H9 (cell line): Measurements from ENCODE around the gene TTBK1. TPM values are rescaled to one million over a fixed set of nuclear protein-coding genes. Genes with fewer than 3 reads are reported as not detected.

ENCODE experiments used
- DNase-seq: peaks from one replicate; pipeline ENCODE4 v3.0.0-alpha.2; 2017
- H2AFZ ChIP-seq: one replicate; pipeline ENCODE4 v1.6.1; 2013; ENCODE audit warnings: mild to moderate bottlenecking, low read length, control low read depth, moderate library complexity
- H2AK5ac ChIP-seq: 2 replicates; pipeline ENCODE4 v1.6.1; 2013; ENCODE audit warnings: low read length, control low read depth, mixed read lengths; ENCODE audit not compliant: insufficient read length
- H2BK120ac ChIP-seq: one replicate; pipeline ENCODE4 v1.6.1; 2013; ENCODE audit warnings: low read depth, mild to moderate bottlenecking, low read length, control low read depth, inconsistent platforms; ENCODE audit not compliant: poor library complexity, severe bottlenecking
- H2BK12ac ChIP-seq: 2 replicates; pipeline ENCODE4 v1.6.1; 2013; ENCODE audit warnings: low read length, control low read depth, mixed read lengths, low read depth; ENCODE audit not compliant: insufficient read length
- H2BK15ac ChIP-seq: 2 replicates; pipeline ENCODE4 v1.6.1; 2013; ENCODE audit warnings: low read depth, low read length, control low read depth
- H2BK20ac ChIP-seq: one replicate; pipeline ENCODE4 v1.6.1; 2013; ENCODE audit warnings: low read depth, mild to moderate bottlenecking, low read length, control low read depth, inconsistent platforms; ENCODE audit not compliant: poor library complexity, severe bottlenecking
- H2BK5ac ChIP-seq: 2 replicates; pipeline ENCODE4 v1.6.1; 2013; ENCODE audit warnings: low read length, control low read depth, mixed read lengths; ENCODE audit not compliant: insufficient read length
- H3K14ac ChIP-seq: 2 replicates; pipeline ENCODE4 v1.6.1; 2013; ENCODE audit warnings: low read length, control low read depth; ENCODE audit not compliant: insufficient read depth
- H3K18ac ChIP-seq: 2 replicates; pipeline ENCODE4 v1.6.1; 2013; ENCODE audit warnings: low read depth, mild to moderate bottlenecking, mixed read lengths, low read length, control low read depth; ENCODE audit not compliant: insufficient read length
- H3K23ac ChIP-seq: 2 replicates; pipeline ENCODE4 v1.6.1; 2013; ENCODE audit warnings: low read length, control low read depth, mixed read lengths, low read depth; ENCODE audit not compliant: insufficient read length
- H3K23me2 ChIP-seq: 2 replicates; pipeline ENCODE4 v1.6.1; 2013; ENCODE audit warnings: low read depth, mild to moderate bottlenecking, mixed read lengths, low read length, control low read depth; ENCODE audit not compliant: insufficient read length, poor library complexity, severe bottlenecking
- H3K27ac ChIP-seq: 2 replicates; pipeline ENCODE4 v1.5.1; 2013; ENCODE audit warnings: low read length, control low read depth, mixed read lengths, low read depth; ENCODE audit not compliant: insufficient read length
- H3K27me3 ChIP-seq: 2 replicates; pipeline ENCODE4 v1.6.1; 2013; ENCODE audit warnings: low read length, control low read depth, inconsistent platforms; ENCODE audit not compliant: insufficient read depth
- H3K4ac ChIP-seq: 2 replicates; pipeline ENCODE4 v1.6.1; 2013; ENCODE audit warnings: low read depth, mild to moderate bottlenecking, control low read depth, inconsistent platforms, low read length, moderate library complexity
- H3K4me1 ChIP-seq: 2 replicates; pipeline ENCODE4 v1.6.1; 2013; ENCODE audit warnings: low read length, control low read depth, inconsistent platforms; ENCODE audit not compliant: insufficient read depth
- H3K4me2 ChIP-seq: 2 replicates; pipeline ENCODE4 v1.6.1; 2013; ENCODE audit warnings: low read length, control low read depth, mixed read lengths; ENCODE audit not compliant: insufficient read length, insufficient read depth
- H3K56ac ChIP-seq: 2 replicates; pipeline ENCODE4 v1.6.1; 2013; ENCODE audit warnings: low read depth, mild to moderate bottlenecking, mixed read lengths, low read length, control low read depth; ENCODE audit not compliant: insufficient read length
- H3K79me1 ChIP-seq: 2 replicates; pipeline ENCODE4 v1.6.1; 2013; ENCODE audit warnings: low read depth, mild to moderate bottlenecking, moderate library complexity, low read length, control low read depth, inconsistent platforms; ENCODE audit not compliant: insufficient read depth, poor library complexity, severe bottlenecking
- H3K79me2 ChIP-seq: 2 replicates; pipeline ENCODE4 v1.6.1; 2013; ENCODE audit warnings: low read length, control low read depth, inconsistent platforms; ENCODE audit not compliant: insufficient read depth
- H3K9ac ChIP-seq: 2 replicates; pipeline ENCODE4 v1.6.1; 2013; ENCODE audit warnings: low read length, control low read depth, mixed read lengths; ENCODE audit not compliant: insufficient read length; ENCODE audit errors: extremely low read depth
- H3K9me3 ChIP-seq: one replicate; pipeline ENCODE4 v1.6.1; 2013; ENCODE audit warnings: low read depth, low read length, inconsistent platforms; ENCODE audit not compliant: control insufficient read depth
- H3T11ph ChIP-seq: one replicate; pipeline ENCODE4 v1.6.1; 2013; ENCODE audit warnings: mild to moderate bottlenecking, low read length, control low read depth, inconsistent platforms
- H4K20me1 ChIP-seq: one replicate; pipeline ENCODE4 v1.6.1; 2013; ENCODE audit not compliant: control insufficient read depth, insufficient read length, insufficient read depth
- H4K5ac ChIP-seq: 2 replicates; pipeline ENCODE4 v1.6.1; 2013; ENCODE audit warnings: low read depth, mild to moderate bottlenecking, mixed read lengths, low read length, control low read depth; ENCODE audit not compliant: insufficient read length
- H4K8ac ChIP-seq: replicated peaks from 2 replicates; pipeline ENCODE4 v1.6.1; 2013; ENCODE audit warnings: low read length, control low read depth, mixed read lengths, low read depth; ENCODE audit not compliant: insufficient read length
- H4K91ac ChIP-seq: 2 replicates; pipeline ENCODE4 v1.6.1; 2013; ENCODE audit warnings: low read depth, mild to moderate bottlenecking, moderate library complexity, mixed read lengths, low read length, control low read depth; ENCODE audit not compliant: insufficient read length
- H3K27ac Mint-ChIP-seq, 3 experiments: 2 replicates in 2 of 3; 3 replicates in 1 of 3; pipeline ENCODE4 v1.8.0; 2020 to 2021; ENCODE audit warnings: mixed read lengths in 3 of 3, mild to moderate bottlenecking in 1 of 3, moderate library complexity in 1 of 3
- H3K27me3 Mint-ChIP-seq: 2 replicates; pipeline ENCODE4 v1.8.0; 2021; ENCODE audit warnings: low read depth, mild to moderate bottlenecking, moderate library complexity, mixed read lengths
- H3K36me3 Mint-ChIP-seq, 3 experiments: 2 replicates in 2 of 3; 3 replicates in 1 of 3; pipeline ENCODE4 v1.8.0; 2020 to 2021; ENCODE audit warnings: low read depth in 3 of 3, mixed read lengths in 3 of 3; ENCODE audit not compliant: insufficient read depth in 1 of 3
- H3K4me1 Mint-ChIP-seq, 2 experiments: 2 replicates each; pipeline ENCODE4 v1.8.0; 2020; ENCODE audit warnings: mixed read lengths in 2 of 2
- H3K4me3 Mint-ChIP-seq, 2 experiments: 2 replicates in 1 of 2; 3 replicates in 1 of 2; pipeline ENCODE4 v1.8.0; 2020 to 2021; ENCODE audit warnings: mild to moderate bottlenecking in 2 of 2, mixed read lengths in 2 of 2, moderate library complexity in 1 of 2
- H3K9me3 Mint-ChIP-seq, 2 experiments: 2 replicates in 1 of 2; 3 replicates in 1 of 2; pipeline ENCODE4 v1.8.0; 2020; ENCODE audit warnings: mild to moderate bottlenecking in 2 of 2, mixed read lengths in 2 of 2, moderate library complexity in 1 of 2
- WGBS: extraction: QIAGEN DNeasy Blood & Tissue Kit; methylation state at CpG from one replicate; pipeline ENCODE4 v1.1.7; 2013; ENCODE audit warnings: missing lambda C conversion rate, low lambda C conversion rate, mixed read lengths; ENCODE audit not compliant: insufficient read length; ENCODE audit errors: extremely low coverage; 5-methylcytosine and 5-hydroxymethylcytosine counted together
- total RNA-seq: library from RNA; stranded (reverse); gene quantifications from 2 replicates; pipeline ENCODE4 v1.2.1, GENCODE V29; 2021
- TF ChIP-seq, protein P1 (sequence below): fragments of 200-600 bp; sonication (generic); conservative IDR thresholded peaks from 3 replicates; pipeline ENCODE4 v1.8.0; 2021; ENCODE audit warnings: antibody characterized with exemption, mild to moderate bottlenecking

The TTBK1 gene
- total RNA-seq, 1 experiment from 2014 or later: 1.6 TPM

GRCh38 chr6:43226192-43226851 lies 17.0 kb upstream of the TTBK1 start:
- Mint-ChIP-seq H3K27me3 (peaks cover 22% of the 10 kb centered on the region), H3K4me1 (peaks cover 11 to 19% of the 10 kb centered on the region in 2 experiments), H3K9me3 (no peaks in the 10 kb centered on the region), H3K36me3 (peaks cover 9 to 36% (median 19%) of the 10 kb centered on the region in 3 experiments), H3K4me3 (no peak overlapping the region; a peak in 1 of 5 replicates), H3K27ac (no peak overlapping the region)
- TF ChIP-seq, protein P1, sequence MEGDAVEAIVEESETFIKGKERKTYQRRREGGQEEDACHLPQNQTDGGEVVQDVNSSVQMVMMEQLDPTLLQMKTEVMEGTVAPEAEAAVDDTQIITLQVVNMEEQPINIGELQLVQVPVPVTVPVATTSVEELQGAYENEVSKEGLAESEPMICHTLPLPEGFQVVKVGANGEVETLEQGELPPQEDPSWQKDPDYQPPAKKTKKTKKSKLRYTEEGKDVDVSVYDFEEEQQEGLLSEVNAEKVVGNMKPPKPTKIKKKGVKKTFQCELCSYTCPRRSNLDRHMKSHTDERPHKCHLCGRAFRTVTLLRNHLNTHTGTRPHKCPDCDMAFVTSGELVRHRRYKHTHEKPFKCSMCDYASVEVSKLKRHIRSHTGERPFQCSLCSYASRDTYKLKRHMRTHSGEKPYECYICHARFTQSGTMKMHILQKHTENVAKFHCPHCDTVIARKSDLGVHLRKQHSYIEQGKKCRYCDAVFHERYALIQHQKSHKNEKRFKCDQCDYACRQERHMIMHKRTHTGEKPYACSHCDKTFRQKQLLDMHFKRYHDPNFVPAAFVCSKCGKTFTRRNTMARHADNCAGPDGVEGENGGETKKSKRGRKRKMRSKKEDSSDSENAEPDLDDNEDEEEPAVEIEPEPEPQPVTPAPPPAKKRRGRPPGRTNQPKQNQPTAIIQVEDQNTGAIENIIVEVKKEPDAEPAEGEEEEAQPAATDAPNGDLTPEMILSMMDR: no peak
- Histone ChIP-seq H3K23me2 (no peaks in the 10 kb centered on the region), H3K9me3 (no peaks in the 10 kb centered on the region), H4K5ac (no peak overlapping the region), H2BK20ac (no peak overlapping the region), H3K79me2 (no peaks in the 10 kb centered on the region), H3T11ph (no peak overlapping the region), H3K56ac (no peak overlapping the region), H2BK12ac (no peak overlapping the region), H4K20me1 (no peaks in the 10 kb centered on the region), H2AK5ac (no peak overlapping the region), H3K23ac (no peak overlapping the region), H3K14ac (no peak overlapping the region), H4K91ac (no peak overlapping the region), H3K4me1 (0 out of 2 replicates have a peak, but pooled peaks cover 3% of the 10 kb centered on the region), H3K4ac (no peak overlapping the region), H2BK5ac (no peak overlapping the region), H3K27ac (no peak overlapping the region), H3K27me3 (peaks cover 6% of the 10 kb centered on the region; the same call in 1 of the 2 replicates), H3K4me2 (no peak overlapping the region), H2BK15ac (no peak overlapping the region), H3K9ac (no peak overlapping the region), H3K79me1 (no peaks in the 10 kb centered on the region), H3K18ac (no peak overlapping the region), H2BK120ac (no peak overlapping the region), H2AFZ (no peak overlapping the region), H4K8ac (no peak overlapping the region)
- no peak for DNase-seq
- WGBS: no CpG with 5 or more reads among the region's 11 CpGs
